Hepatocyte (in vitro differentiated cells): Measurements from ENCODE around the gene OCA2.

Source experiments
- CTCF ChIP-seq: fragments of 200-600 bp; sonication (generic); IDR thresholded peaks from 2 replicates; pipeline ENCODE4 v1.5.1; 2016; ENCODE audit warnings: antibody characterized with exemption, mild to moderate bottlenecking; ENCODE audit not compliant: poor library complexity
- EZH2phosphoT487 ChIP-seq: fragments of 200-600 bp; sonication (generic); IDR thresholded peaks from one replicate; pipeline ENCODE4 v1.6.1; 2018; ENCODE audit warnings: antibody characterized with exemption, mild to moderate bottlenecking, low read depth, moderate library complexity; ENCODE audit not compliant: unreplicated experiment, severe bottlenecking

GRCh38 chr15:27770769-27771554, 328.2 kb downstream of the OCA2 start:
- no peak for TF ChIP-seq CTCF
- TF ChIP-seq EZH2phosphoT487: no peak
